T1000 (cell line): ENCODE results near the gene GALNTL6.

Experiments used
- DNase-seq: peaks from one replicate; lab custom pipeline; 2025; ENCODE audit warnings: mixed read lengths; lab: John Stamatoyannopoulos, UW

The GALNTL6 gene

DNA sequence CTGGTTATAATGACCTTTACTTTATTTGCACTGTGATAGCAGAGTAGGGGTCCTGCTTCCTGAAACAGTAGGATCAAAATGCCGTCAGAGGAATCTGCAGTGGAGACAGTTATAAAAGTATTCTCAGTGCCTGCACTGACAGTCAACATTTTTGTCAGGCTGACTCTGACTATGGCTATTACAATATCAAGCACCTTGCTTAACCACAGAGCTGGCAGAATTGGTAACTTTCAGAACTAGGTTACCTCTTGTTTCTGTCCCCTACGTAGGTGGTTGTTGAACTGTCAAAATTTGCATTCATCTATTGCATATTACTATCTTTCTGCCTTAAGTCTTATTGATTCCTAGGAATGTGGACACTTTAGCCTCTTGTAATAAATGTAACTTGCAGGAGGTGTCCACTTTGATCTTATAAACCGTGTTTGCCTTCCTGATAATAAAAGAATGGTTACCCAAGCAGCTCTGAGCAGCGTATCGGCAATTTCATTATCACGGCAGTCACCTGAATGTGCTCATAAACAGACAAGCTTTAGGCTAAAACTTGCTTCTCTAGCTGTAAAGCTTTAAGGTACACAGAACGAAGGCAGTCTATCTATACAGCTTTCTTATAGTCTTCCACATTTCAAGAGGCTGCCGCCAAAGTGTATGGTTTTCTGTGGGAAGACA lies 1002.4 kb downstream of the GALNTL6 start:
- no peak for DNase-seq

DNA sequence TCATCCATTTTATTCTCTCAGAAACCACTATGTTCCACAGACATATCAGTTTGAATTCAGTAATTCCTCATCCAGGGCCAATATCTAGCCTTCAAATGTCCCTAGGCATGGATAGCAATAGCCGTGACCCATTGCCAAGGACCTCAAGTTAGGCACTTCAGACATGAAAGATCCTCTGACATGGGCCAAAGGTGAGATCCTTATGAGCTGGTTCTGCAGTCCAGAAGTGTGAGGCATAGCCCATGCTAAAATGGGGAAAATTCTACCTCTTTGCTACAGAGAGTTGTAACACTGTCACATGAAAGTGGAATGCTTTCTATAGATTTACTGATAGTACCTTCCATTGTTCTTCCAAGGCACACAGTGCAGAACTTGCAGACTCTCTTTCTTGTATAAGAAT lies 1005.7 kb downstream of the GALNTL6 start:
- no peak for DNase-seq

GRCh38 chr4:172819353-172819752 lies 1006.1 kb downstream of the GALNTL6 start:
- DNase-seq = no peak

- no peak for DNase-seq
These were observed 1009.1 kb downstream of the GALNTL6 start for GRCh38 chr4:172822331-172822730.

DNA sequence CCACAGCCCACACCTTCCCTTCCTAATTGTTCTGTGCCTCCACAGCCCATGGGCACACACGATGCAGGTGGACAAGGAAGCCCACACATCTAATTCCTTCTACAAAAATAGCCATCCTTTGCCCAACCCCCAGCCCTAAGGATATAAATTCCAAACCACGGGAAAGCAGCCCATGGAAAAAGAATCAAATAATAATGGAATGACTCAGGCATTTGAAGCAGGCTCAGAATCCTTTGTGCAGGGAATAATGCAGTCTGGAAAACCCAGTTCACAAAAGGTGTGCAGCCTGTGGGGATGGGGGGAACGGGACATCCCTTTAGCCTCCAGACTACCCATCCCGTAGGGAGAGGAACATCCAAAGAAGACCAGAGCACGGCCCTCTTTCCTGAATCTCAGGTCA lies 1013.1 kb downstream of the GALNTL6 start:
- no peak for DNase-seq

DNA sequence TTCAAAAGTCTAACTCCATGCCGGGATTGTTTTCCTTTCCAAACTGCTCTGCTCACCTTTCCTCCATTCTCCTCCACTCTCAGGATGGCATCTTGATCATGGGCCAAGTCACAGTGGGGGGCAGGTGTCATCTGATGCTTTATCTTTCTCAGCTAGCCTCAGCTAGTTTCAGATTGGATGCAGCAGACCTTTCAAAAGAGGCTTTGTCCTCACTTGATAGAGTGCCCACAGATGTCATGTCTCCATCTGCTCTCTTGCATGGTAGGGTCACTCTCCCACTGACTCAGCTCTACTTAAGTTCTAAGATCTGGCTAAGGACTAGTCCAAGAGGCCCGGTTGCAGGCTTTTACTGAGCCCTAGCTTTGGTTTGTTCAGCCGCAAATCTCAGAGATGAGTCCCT lies 1013.7 kb downstream of the GALNTL6 start:
- DNase-seq = no peak

GRCh38 chr4:172830295-172830764 lies 1017.1 kb downstream of the GALNTL6 start:
- DNase-seq = no peak

DNA sequence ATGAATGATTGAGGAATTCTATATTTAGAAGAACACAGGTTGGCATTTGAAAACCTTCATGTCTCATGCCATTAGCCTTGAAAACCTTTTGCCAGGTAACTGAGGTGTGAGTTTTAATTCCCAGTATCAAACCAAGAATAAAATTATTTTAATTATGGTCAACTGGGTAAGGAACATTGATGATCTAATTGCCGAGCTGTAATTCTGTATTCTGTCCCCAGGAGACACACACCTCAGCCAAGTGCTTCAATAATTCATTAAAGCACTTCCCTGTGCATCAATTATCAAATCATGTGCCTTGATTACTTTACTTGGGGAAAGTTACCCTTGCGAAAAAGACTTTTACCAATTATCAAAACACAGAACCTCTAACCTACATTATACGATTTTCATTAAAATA lies 1023.5 kb downstream of the GALNTL6 start:
- DNase-seq = no peak

DNA sequence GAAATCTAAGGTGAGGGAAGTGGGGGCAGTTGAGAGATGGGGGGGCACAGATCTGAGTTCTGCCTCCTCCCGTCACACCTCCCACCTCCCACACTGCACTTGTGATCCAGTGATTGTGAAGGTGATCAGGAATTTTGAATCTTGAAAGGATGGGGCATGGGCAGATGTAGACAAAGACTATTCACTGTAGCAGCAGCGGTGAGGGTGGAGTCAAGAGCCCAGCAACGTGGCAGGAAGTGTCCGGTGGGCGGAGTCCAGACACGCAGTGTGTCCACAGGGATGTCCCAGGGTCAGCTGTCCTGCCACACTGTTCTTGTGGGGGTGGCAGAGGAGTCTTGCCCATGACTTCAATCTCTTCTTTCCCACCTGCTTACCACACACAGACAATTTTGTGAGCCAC lies 1024.9 kb downstream of the GALNTL6 start:
- no peak for DNase-seq

DNA sequence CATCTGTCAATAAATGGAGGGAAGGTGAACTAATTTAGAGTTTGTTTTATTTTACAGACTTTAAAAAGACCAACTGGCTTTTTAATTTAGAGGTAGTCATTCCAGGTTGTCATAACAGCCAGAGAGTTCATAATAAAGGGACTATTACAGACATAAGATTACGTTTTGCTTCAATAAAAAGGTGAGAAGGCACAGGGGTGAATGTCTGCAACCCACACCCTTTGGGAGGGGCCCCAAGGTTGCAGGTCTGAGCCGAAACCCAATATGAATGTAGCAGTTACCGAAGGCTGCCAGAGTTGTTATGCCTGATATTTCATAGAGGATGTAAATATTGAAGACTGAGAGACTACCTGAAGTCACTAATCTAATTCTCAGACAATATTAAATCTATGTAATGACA lies 1025.7 kb downstream of the GALNTL6 start:
- DNase-seq = no peak

- no peak for DNase-seq
These were observed 1029.6 kb downstream of the GALNTL6 start for GRCh38 chr4:172842779-172843178.

DNA sequence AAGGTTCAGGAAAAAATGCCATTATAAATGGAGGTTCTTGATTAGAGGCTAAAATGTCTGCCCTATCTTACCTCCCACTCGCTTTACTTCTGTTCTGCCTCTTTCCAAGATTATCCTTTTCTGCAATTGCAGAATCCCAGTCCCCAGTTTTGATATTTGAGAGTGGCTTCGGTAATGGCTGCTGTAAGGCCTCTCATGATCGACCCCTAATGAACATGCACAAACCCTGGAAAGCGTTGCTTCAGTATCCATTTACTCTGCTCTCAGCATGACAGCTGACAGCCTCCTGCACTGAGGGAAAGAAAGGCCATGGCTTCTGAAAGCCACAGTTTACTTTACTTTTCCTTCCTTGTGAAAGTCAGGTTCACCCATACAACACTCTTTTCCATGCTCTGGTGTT lies 1030.0 kb downstream of the GALNTL6 start:
- no peak for DNase-seq

- DNase-seq = no peak
These were observed 1031.4 kb downstream of the GALNTL6 start for GRCh38 chr4:172844556-172844955.

- DNase-seq = no peak
These were observed 1032.1 kb downstream of the GALNTL6 start for GRCh38 chr4:172845281-172845680.

DNA sequence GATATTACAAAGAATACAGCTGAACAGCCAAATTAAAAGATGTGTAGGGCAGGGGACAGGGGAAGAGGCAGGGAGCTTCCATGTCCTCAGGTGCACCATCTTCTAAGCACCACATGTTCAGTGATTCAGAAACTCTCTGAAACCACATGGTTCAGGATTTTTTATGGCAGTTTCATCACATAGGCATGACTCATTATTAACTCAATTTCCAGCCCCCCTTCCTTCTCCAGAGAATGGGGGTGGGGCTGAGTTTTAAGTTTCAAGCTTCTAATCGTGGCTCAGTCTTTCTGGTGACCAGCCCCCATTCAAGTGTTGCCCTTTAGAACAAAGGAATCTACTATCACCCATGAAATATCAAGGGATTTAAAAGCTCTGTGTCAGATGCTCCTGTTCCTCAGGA lies 1037.6 kb downstream of the GALNTL6 start:
- DNase-seq = no peak

DNA sequence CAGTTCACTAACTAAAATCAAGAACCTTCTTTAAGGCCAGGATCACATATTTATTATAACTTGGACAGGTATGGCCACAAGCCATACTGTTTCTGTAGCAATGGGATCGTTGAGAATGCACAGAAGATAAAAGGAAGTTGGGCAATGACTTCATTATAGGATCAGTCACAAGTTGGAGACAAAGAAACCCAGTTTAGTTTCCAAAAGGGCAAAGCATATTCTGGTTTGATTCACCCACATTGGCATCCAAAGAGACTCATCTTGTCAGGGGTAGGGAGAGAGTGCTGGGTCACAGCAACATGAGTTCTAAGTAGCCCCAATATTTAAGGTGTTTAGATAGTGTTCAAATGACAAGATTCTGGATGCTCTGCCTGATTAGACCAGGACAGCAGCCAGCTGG lies 1038.3 kb downstream of the GALNTL6 start:
- no peak for DNase-seq

- DNase-seq = no peak
These were observed 1043.8 kb downstream of the GALNTL6 start for GRCh38 chr4:172857026-172857425.

GRCh38 chr4:172858731-172859230 lies 1045.6 kb downstream of the GALNTL6 start:
- no peak for DNase-seq

DNA sequence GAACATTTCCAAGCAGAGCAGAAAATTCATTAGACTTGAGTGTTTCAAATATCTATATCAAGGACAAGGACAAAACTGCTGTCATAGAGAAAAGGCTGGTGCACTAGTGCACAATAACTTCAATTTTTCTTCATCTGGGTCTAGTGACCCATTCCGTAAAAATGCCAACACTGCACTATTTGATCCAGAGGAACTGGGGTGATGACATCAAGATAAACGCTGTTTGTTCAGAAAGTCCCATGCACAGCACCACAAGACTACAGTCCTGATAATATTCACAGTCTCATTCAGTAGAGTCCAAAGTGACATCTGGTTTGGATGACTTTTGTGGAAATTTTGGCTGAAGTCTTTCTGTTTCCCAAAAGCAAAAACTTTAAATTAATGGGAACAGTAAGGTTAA lies 1051.9 kb downstream of the GALNTL6 start:
- DNase-seq = no peak

GRCh38 chr4:172865531-172866127 lies 1052.4 kb downstream of the GALNTL6 start:
- no peak for DNase-seq

GRCh38 chr4:172866421-172866820 lies 1053.2 kb downstream of the GALNTL6 start:
- DNase-seq = no peak

GRCh38 chr4:172867835-172868234 lies 1054.6 kb downstream of the GALNTL6 start:
- DNase-seq = no peak

DNA sequence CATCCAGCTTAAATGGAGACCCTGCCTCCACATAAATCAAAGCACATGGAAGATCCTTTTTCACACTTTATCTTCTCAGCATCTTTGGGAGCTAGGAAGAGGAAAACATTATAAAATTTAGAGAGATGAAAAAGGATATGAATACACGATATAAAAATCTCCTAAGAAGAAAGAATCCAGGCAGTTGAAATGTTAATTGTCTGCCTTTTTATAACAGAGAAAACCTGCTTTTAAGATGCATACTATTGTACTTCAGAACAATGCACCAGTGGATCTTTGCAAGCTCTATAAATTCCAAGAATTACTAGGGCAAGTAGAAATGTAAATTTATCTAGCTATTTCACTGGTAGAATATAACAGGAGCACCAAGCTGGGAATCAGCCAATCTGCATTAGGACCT lies 1055.1 kb downstream of the GALNTL6 start:
- DNase-seq = no peak
